HT-29 (cell line): Measurements from ENCODE around the gene LHX1. TPM values are rescaled to one million over a fixed set of nuclear protein-coding genes. Genes with fewer than 3 reads are reported as not detected.

Experiments used
- DNase-seq: peaks from one replicate; pipeline ENCODE4 v3.0.0-alpha.2; 2015; ENCODE audit warnings: low spot score
- total RNA-seq: library from RNA; depleted of rRNA; stranded (reverse); fragments of >200 nt; shearing (Covaris generic); gene quantifications from 2 replicates; pipeline ENCODE4 v1.2.3, GENCODE V29; 2014

LHX1 gene
- total RNA-seq, 1 experiment from 2014 or later: not detected

GRCh38 chr17:36937959-36938565 is 787 bp downstream of the LHX1 start:
- no peak for DNase-seq

GRCh38 chr17:36938566-36939051 is 1.3 kb downstream of the LHX1 start:
- no peak for DNase-seq

GRCh38 chr17:36939052-36939801 is 2.0 kb downstream of the LHX1 start:
- no peak for DNase-seq

GRCh38 chr17:36939802-36940312 is 2.6 kb downstream of the LHX1 start:
- DNase-seq: no peak

- DNase-seq: no peak
Measured at GRCh38 chr17:36940313-36941264, 3.3 kb downstream of the LHX1 start.

GRCh38 chr17:36941265-36942010 is 4.2 kb downstream of the LHX1 start:
- DNase-seq: no peak

- no peak for DNase-seq
Measured at GRCh38 chr17:36942019-36942599, 4.8 kb downstream of the LHX1 start.

- DNase-seq: no peak
Measured at GRCh38 chr17:36942631-36943125, 5.4 kb downstream of the LHX1 start.

- no peak for DNase-seq
Measured at GRCh38 chr17:36943250-36944191, 6.2 kb downstream of the LHX1 start.

GRCh38 chr17:36944553-36944952 is 7.3 kb downstream of the LHX1 start:
- DNase-seq: no peak

- no peak for DNase-seq
Measured at GRCh38 chr17:36945140-36945539, 7.9 kb downstream of the LHX1 start.

GRCh38 chr17:36945959-36946725 is 8.9 kb downstream of the LHX1 start:
- DNase-seq: no peak

- no peak for DNase-seq
Measured at GRCh38 chr17:36946726-36947091, 9.4 kb downstream of the LHX1 start.

GRCh38 chr17:36947922-36948716 is 10.8 kb downstream of the LHX1 start:
- DNase-seq: peak; percentile 48

GRCh38 chr17:36948717-36949460 is 11.6 kb downstream of the LHX1 start, which contains the start of gene AATF:
Gene AATF (plus strand): TSS chr17:36948954. CDS start chr17:36949126, 172 bp downstream.
- DNase-seq: peak; percentile 99

- peak; percentile 79 for DNase-seq
Measured at GRCh38 chr17:36949461-36949927, 12.2 kb downstream of the LHX1 start.

GRCh38 chr17:36950027-36950426 is 12.8 kb downstream of the LHX1 start:
- DNase-seq: no peak
